Midbrain (tissue), 1 donor: ENCODE data around the gene CEP85L.
A peak's percentile ranks its signal among the peaks of the same experiment; 100 is the strongest.
"Not testable (repeated sequence)": the region's sequence is repeated elsewhere in the genome, so short reads cannot be mapped to it uniquely, and the experiment has no call there.

ENCODE experiments used
- DNase-seq: peaks from one replicate; lab custom pipeline; 2025; lab: John Stamatoyannopoulos, UW

The CEP85L gene

GRCh38 chr6:118495485-118496280 lies 155.7 kb downstream of the CEP85L start:
- DNase-seq: no peak

- DNase-seq: no peak
These were observed 157.3 kb downstream of the CEP85L start for GRCh38 chr6:118494091-118494490.

- no peak for DNase-seq
These were observed 161.4 kb downstream of the CEP85L start for GRCh38 chr6:118489990-118490389.

GRCh38 chr6:118488631-118489030 lies 162.8 kb downstream of the CEP85L start:
- no peak for DNase-seq

- DNase-seq: peak; percentile 84
These were observed 165.5 kb downstream of the CEP85L start for GRCh38 chr6:118485601-118486550.

- DNase-seq: peak; percentile 27
These were observed 174.8 kb downstream of the CEP85L start for GRCh38 chr6:118476551-118476950.

GRCh38 chr6:118473266-118473665 lies 178.1 kb downstream of the CEP85L start:
- DNase-seq: no peak

GRCh38 chr6:118469468-118469867 lies 181.9 kb downstream of the CEP85L start:
- DNase-seq: no peak

- no peak for DNase-seq
These were observed 182.5 kb downstream of the CEP85L start for GRCh38 chr6:118468682-118469465.

GRCh38 chr6:118467181-118467580 lies 184.2 kb downstream of the CEP85L start:
- no peak for DNase-seq

- DNase-seq: no peak
These were observed 186.8 kb downstream of the CEP85L start for GRCh38 chr6:118464620-118465019.

GRCh38 chr6:118460958-118461470 lies 190.4 kb downstream of the CEP85L start:
- no peak for DNase-seq

- DNase-seq: no peak
These were observed 194.4 kb downstream of the CEP85L start for GRCh38 chr6:118456982-118457381.

GRCh38 chr6:118451839-118452238 lies 199.6 kb downstream of the CEP85L start:
- DNase-seq: no peak

GRCh38 chr6:118444796-118445195 lies 206.6 kb downstream of the CEP85L start:
- DNase-seq: no peak

- DNase-seq: no peak
These were observed 214.9 kb downstream of the CEP85L start for GRCh38 chr6:118436482-118436881.

GRCh38 chr6:118434147-118434546 lies 217.2 kb downstream of the CEP85L start:
- not testable (repeated sequence) for DNase-seq

- not testable (repeated sequence) for DNase-seq
These were observed 230.1 kb downstream of the CEP85L start for GRCh38 chr6:118421312-118421711.

- no peak for DNase-seq
These were observed 231.7 kb downstream of the CEP85L start for GRCh38 chr6:118419448-118420394.
